ENCODE results near the gene CD79B. TPM values are rescaled to one million over a fixed set of nuclear protein-coding genes. Genes with fewer than 3 reads are reported as not detected.

Gene CD79B
- total RNA-seq, 1 experiment from 2014 or later = not detected

DNA sequence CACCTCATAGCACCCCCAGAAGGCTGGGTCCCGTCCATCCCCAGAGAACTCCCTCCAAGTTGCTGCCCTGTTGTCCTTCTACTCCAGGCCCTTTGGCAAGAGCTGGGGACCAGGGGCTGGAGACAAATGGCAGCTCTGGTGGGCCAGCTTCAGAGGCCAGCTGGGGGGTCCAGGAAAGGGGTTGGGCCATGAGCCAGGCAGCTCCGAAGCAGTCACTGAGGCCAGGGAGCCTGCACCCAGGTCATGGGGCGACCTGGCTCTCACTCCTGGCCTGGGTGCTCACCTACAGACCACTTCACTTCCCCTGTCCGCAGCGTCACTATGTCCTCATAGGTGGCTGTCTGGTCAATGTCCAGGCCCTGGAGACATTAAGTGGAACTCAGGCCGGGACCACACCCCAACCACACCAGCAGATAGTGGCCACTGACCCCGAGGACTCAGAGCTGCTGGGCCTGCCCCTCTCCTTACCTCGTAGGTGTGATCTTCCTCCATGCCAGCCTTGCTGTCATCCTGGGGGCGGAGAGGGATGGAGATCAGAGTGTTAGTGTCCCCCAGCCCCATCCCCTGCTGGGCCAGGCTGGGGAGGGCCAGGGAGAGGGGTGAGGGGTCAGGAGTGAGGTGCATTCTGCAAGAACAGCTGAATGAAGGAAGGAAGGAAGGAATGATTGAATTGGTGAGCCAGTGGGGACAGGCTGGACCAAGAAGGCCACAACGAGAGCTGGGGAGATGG is 3.0 kb downstream of the CD79B start:
- Histone ChIP-seq H3K36me3 (ENCODE audit: control insufficient read depth, insufficient read depth, low read length) (no peaks in the 10 kb centered on the region), H3K9me3 (ENCODE audit: control insufficient read depth, insufficient read depth, low read depth, low read length) (no peaks in the 10 kb centered on the region), H3K27me3 (ENCODE audit: control insufficient read depth, insufficient read depth, low read length) (no peaks in the 10 kb centered on the region), H3K27ac (ENCODE audit: low read length) (no peak overlapping the region), H3K4me3 (ENCODE audit: low read depth in 2 of 2, low read length in 2 of 2) (no peak overlapping the region), H3K4me1 (ENCODE audit: control insufficient read depth, insufficient read depth, low read length) (no peaks in the 10 kb centered on the region)
- DNase-seq (ENCODE audit: low read depth, low spot score) (no peak), ATAC-seq (no peak)
- ChIA-PET CTCF (interaction anchor here (0.7 kb wide), 1 partner anchor 10 kb away, joined by 5 read pairs; no protein-coding TSS in a partner anchor), POLR2A (no interaction called here)
- intact Hi-C loops (cut with micrococcal nuclease; ENCODE audit: unreplicated experiment) (no loop called here), in situ Hi-C loops (cut with HindIII; ENCODE audit: low pct_unique_long_range_greater_than_20kb, low sequenced_read_pairs) (no loop called here)
- no peak for TF ChIP-seq SIN3A (IDR thresholded peaks at IDR 0.05; ENCODE audit: borderline replicate concordance, insufficient read depth, low read depth, low read length)
- no peak for TF ChIP-seq TCF7L2 (IDR thresholded peaks at IDR 0.05; ENCODE audit: low read depth, low read length)
- TF ChIP-seq, protein P1, sequence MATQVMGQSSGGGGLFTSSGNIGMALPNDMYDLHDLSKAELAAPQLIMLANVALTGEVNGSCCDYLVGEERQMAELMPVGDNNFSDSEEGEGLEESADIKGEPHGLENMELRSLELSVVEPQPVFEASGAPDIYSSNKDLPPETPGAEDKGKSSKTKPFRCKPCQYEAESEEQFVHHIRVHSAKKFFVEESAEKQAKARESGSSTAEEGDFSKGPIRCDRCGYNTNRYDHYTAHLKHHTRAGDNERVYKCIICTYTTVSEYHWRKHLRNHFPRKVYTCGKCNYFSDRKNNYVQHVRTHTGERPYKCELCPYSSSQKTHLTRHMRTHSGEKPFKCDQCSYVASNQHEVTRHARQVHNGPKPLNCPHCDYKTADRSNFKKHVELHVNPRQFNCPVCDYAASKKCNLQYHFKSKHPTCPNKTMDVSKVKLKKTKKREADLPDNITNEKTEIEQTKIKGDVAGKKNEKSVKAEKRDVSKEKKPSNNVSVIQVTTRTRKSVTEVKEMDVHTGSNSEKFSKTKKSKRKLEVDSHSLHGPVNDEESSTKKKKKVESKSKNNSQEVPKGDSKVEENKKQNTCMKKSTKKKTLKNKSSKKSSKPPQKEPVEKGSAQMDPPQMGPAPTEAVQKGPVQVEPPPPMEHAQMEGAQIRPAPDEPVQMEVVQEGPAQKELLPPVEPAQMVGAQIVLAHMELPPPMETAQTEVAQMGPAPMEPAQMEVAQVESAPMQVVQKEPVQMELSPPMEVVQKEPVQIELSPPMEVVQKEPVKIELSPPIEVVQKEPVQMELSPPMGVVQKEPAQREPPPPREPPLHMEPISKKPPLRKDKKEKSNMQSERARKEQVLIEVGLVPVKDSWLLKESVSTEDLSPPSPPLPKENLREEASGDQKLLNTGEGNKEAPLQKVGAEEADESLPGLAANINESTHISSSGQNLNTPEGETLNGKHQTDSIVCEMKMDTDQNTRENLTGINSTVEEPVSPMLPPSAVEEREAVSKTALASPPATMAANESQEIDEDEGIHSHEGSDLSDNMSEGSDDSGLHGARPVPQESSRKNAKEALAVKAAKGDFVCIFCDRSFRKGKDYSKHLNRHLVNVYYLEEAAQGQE (IDR thresholded peaks at IDR 0.05; ENCODE audit: insufficient read depth in 1 of 2, low read depth in 2 of 2, low read length in 1 of 2) = no peak
- TF ChIP-seq POLR2AphosphoS5 (IDR thresholded peaks at IDR 0.05; ENCODE audit: low read depth, low read length) = no peak
- TF ChIP-seq CTCF (IDR thresholded peaks at IDR 0.05) = no peak
- no TSS peak for BruUV-seq (replicated peaks)

- H3K9me3 ChIP-seq (ENCODE audit: control insufficient read depth, insufficient read depth, low read depth, low read length) = no peaks in the 10 kb centered on the region
- ChIA-PET CTCF (interaction anchor here (0.6 kb wide), 1 partner anchor 354 kb away, joined by 5 read pairs; no protein-coding TSS in a partner anchor), POLR2A (no interaction called here)
- intact Hi-C loops (cut with micrococcal nuclease; ENCODE audit: unreplicated experiment) (no loop called here), in situ Hi-C loops (cut with HindIII; ENCODE audit: low pct_unique_long_range_greater_than_20kb, low sequenced_read_pairs) (no loop called here)
- ATAC-seq (no peak), DNase-seq (ENCODE audit: low read depth, low spot score) (no peak)
- no TSS peak for BruUV-seq (replicated peaks)
- H3K27me3 ChIP-seq (ENCODE audit: control insufficient read depth, insufficient read depth, low read length) = no peaks in the 10 kb centered on the region
- no peak overlapping the region for H3K4me3 ChIP-seq (ENCODE audit: low read depth in 2 of 2, low read length in 2 of 2)
- no peaks in the 10 kb centered on the region for H3K4me1 ChIP-seq (ENCODE audit: control insufficient read depth, insufficient read depth, low read length)
- H3K36me3 ChIP-seq (ENCODE audit: control insufficient read depth, insufficient read depth, low read length) = no peaks in the 10 kb centered on the region
- no peak for TF ChIP-seq SIN3A (IDR thresholded peaks at IDR 0.05; ENCODE audit: borderline replicate concordance, insufficient read depth, low read depth, low read length)
- TF ChIP-seq TCF7L2 (IDR thresholded peaks at IDR 0.05; ENCODE audit: low read depth, low read length) = no peak
- TF ChIP-seq CTCF (IDR thresholded peaks at IDR 0.05) = no peak
- no peak for TF ChIP-seq POLR2AphosphoS5 (IDR thresholded peaks at IDR 0.05; ENCODE audit: low read depth, low read length)
- TF ChIP-seq, protein P1 (IDR thresholded peaks at IDR 0.05; ENCODE audit: insufficient read depth in 1 of 2, low read depth in 2 of 2, low read length in 1 of 2) = no peak
- no peak overlapping the region for H3K27ac ChIP-seq (ENCODE audit: low read length)
Observed at GRCh38 chr17:63928172-63928666, 3.9 kb downstream of the CD79B start.
